GM10248 (cell line): Measurements from ENCODE around the gene ABCB6.

Source experiments
- CTCF ChIA-PET: fragments of 300-600 bp; sonication (Branson Sonifier 250); formaldehyde crosslinking; extraction: SDS; loops from one replicate; lab custom pipeline; 2021; ENCODE audit warnings: antibody characterized with exemption; lab: Yijun Ruan, JAX
- POLR2A ChIA-PET: fragments of 350-650 bp; sonication (Branson Sonifier 250); formaldehyde crosslinking; extraction: SDS; loops from one replicate; lab custom pipeline; 2020; ENCODE audit warnings: antibody characterized with exemption; lab: Yijun Ruan, JAX
- DNase-seq: peaks from one replicate; pipeline ENCODE4 v3.0.0; 2012; ENCODE audit errors: extremely low spot score
- TF ChIP-seq, protein P1 (sequence below): IDR thresholded peaks from 2 replicates; pipeline ENCODE4 v1.5.1; 2012; ENCODE audit warnings: mild to moderate bottlenecking, low read depth; ENCODE audit errors: extremely low read depth, missing control alignments, control extremely low read depth

ABCB6 gene

DNA sequence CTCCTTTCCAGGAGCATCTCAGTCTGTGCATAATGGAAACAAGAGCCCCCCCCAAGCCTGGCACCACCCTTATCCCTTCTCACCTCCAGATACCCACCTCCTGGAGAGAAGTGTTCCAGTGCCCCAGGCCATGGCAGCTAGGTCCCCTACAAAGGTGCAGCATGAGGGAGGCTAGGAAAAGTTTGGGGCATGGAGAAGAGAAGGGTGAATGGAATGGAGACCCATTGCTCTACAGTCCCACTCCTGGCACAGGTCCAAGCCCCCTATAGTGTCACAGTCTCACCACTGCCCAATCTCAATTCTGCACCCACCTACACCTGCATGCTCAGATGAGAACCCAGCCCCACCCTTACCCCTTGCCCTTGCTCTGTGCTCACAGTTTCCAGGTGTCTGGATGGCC lies 49.8 kb downstream of the ABCB6 start:
- TF ChIP-seq, protein P1, sequence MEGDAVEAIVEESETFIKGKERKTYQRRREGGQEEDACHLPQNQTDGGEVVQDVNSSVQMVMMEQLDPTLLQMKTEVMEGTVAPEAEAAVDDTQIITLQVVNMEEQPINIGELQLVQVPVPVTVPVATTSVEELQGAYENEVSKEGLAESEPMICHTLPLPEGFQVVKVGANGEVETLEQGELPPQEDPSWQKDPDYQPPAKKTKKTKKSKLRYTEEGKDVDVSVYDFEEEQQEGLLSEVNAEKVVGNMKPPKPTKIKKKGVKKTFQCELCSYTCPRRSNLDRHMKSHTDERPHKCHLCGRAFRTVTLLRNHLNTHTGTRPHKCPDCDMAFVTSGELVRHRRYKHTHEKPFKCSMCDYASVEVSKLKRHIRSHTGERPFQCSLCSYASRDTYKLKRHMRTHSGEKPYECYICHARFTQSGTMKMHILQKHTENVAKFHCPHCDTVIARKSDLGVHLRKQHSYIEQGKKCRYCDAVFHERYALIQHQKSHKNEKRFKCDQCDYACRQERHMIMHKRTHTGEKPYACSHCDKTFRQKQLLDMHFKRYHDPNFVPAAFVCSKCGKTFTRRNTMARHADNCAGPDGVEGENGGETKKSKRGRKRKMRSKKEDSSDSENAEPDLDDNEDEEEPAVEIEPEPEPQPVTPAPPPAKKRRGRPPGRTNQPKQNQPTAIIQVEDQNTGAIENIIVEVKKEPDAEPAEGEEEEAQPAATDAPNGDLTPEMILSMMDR = no peak
- CTCF ChIA-PET = interaction anchor here (1.1 to 8.6 kb wide), 3 partner anchors 17 to 127 kb away, joined by 3 to 164 read pairs (median 4); no protein-coding TSS in a partner anchor
- DNase-seq = no peak
- POLR2A ChIA-PET = no interaction called here

DNA sequence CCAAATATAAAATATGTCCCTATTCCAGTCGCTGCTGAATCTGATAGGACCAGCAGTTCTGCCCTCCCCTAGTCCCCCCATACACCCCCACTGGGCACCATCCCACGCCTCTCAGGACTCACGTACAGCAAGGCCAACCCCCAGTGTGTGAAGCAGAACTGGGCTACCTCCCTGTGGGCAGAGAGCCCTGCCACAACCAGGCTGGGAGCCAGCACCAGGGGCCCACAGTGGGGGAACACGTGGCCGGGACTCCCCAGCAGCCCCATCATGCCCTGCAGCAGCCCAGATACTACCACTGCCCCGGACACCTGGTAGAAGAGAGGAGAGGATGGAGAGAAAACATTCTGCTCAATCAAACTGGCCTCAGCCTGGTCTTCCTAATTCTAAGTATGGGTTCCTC lies 50.2 kb downstream of the ABCB6 start:
- TF ChIP-seq, protein P1 = no peak
- ChIA-PET POLR2A (no interaction called here), CTCF (interaction anchor here (8.6 kb wide), 1 partner anchor 127 kb away, joined by 164 read pairs; no protein-coding TSS in a partner anchor)
- DNase-seq = no peak

DNA sequence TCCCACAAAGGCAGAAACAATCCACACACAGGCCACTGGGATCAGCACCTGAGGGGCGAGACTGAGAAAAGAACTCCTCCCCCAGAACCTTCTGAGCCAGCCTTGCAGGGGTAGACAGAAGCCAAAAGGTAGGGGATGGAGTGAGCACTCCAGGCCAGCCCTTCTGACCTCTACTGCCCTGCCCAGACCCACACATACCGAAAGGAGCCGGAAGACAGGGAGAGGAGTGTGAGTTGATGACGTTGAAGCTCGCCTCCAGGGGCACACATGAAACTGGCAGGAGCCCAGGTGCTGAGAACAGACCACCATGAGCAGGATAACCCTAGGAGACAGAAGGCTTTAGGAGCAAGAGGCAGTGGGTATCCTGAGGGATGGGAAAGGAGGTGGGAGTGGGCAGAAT lies 50.8 kb downstream of the ABCB6 start:
- CTCF ChIA-PET = no interaction called here
- TF ChIP-seq, protein P1 = no peak
- POLR2A ChIA-PET = no interaction called here
- DNase-seq = no peak

- ChIA-PET POLR2A (interaction anchor here (0.7 kb wide), 1 partner anchor 46 kb away, joined by 5 read pairs; no protein-coding TSS in a partner anchor), CTCF (interaction anchor here (0.9 to 17.8 kb wide), 7 partner anchors 9 to 133 kb away, joined by 3 to 260 read pairs (median 5); partner anchors contain the start of gene CNPPD1)
- TF ChIP-seq, protein P1 = no peak
- DNase-seq = no peak
Measured at GRCh38 chr2:219165058-219165911, 53.5 kb downstream of the ABCB6 start.

GRCh38 chr2:219163156-219163555 lies 55.6 kb downstream of the ABCB6 start:
- ChIA-PET CTCF (interaction anchor here (0.6 to 17.8 kb wide), 8 partner anchors 8 to 135 kb away, joined by 3 to 260 read pairs (median 4); partner anchors contain the start of gene DNAJB2), POLR2A (no interaction called here)
- DNase-seq = no peak
- TF ChIP-seq, protein P1 = no peak

GRCh38 chr2:219161097-219161496 lies 57.7 kb downstream of the ABCB6 start:
- ChIA-PET CTCF (interaction anchor here (1.8 to 17.8 kb wide), 3 partner anchors 41 to 137 kb away, joined by 8 to 260 read pairs (median 9); no protein-coding TSS in a partner anchor), POLR2A (no interaction called here)
- TF ChIP-seq, protein P1 = no peak
- no peak for DNase-seq
